Ishikawa (cell line): ENCODE results near the gene UBA3.

Experiments used
- EGR1 ChIP-seq: IDR thresholded peaks from 2 replicates; pipeline ENCODE4 v1.6.1; 2012
- EP300 ChIP-seq: IDR thresholded peaks from 2 replicates; pipeline ENCODE4 v1.6.1; 2012; ENCODE audit warnings: borderline replicate concordance
- MAX ChIP-seq: IDR thresholded peaks from 2 replicates; pipeline ENCODE4 v1.6.1; 2012
- RAD21 ChIP-seq: IDR thresholded peaks from 2 replicates; pipeline ENCODE4 v1.6.1; 2012; ENCODE audit warnings: low read depth
- ZBTB7A ChIP-seq: IDR thresholded peaks from 2 replicates; pipeline ENCODE4 v1.6.1; 2012; ENCODE audit warnings: low read depth

DNA sequence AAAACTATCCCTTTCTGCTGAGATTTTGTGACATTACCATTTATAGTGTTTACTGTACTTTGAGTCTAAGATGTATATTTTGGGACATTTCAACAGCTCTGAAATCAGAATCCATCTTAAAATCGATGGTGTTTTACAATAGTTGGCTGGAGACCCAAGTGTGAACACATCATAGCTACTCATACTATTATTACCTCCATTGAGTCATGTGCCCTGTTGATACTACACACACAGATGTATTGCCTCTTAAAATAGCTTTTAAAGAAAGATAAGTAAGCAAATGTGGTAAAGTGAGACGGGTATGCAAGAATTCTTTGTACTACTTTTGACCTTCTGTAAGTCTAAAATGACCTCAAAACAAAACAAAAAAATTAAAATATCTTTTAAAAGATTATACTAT, 35.6 kb upstream of the UBA3 start:
- no peak for TF ChIP-seq EGR1
- no peak for TF ChIP-seq RAD21
- no peak for TF ChIP-seq ZBTB7A
- TF ChIP-seq MAX, result no peak
- TF ChIP-seq EP300, result no peak
